GM10248 (cell line): ENCODE measurements around the gene JARID2.

ENCODE experiments used
- CTCF ChIA-PET: fragments of 300-600 bp; sonication (Branson Sonifier 250); formaldehyde crosslinking; extraction: SDS; loops from one replicate; lab custom pipeline; 2021; ENCODE audit warnings: antibody characterized with exemption; lab: Yijun Ruan, JAX
- POLR2A ChIA-PET: fragments of 350-650 bp; sonication (Branson Sonifier 250); formaldehyde crosslinking; extraction: SDS; loops from one replicate; lab custom pipeline; 2020; ENCODE audit warnings: antibody characterized with exemption; lab: Yijun Ruan, JAX
- DNase-seq: peaks from one replicate; pipeline ENCODE4 v3.0.0; 2012; ENCODE audit errors: extremely low spot score
- TF ChIP-seq, protein P1 (sequence below): IDR thresholded peaks from 2 replicates; pipeline ENCODE4 v1.5.1; 2012; ENCODE audit warnings: mild to moderate bottlenecking, low read depth; ENCODE audit errors: extremely low read depth, missing control alignments, control extremely low read depth

JARID2 gene

DNA sequence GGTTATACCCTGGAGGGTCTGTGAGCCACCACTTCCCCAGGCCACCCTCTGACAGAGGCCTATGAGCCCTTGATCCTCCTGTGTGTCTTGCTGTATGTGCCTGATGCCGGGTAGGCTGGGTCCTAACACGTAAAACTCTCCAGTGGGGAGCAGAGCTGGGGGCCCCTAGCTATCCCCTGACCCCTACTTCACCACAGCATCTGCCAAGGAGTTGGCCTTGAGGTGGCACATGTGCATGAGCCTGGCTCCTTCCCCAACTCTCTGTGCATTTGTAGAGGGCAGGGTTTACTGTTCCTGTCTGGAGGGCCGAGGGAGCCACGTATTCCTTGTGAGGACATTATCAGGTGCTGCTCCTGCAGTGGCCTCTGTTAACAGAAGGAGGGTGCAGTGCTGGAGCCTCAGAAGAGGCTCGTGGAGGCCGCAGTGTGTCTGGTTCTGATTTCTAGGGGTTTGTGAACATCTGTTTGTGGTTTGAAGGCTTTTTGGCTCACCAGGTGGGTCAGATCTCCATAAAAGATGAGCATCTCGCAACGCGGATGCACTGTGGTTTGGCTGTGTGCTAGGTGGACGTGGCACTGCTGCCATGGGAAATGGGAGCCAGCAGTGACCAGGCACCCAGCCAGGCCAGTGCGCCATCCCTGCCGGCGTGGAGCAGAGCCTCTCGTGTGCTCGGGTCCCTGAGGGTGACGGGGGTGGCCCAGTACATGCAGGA lies 264.8 kb downstream of the JARID2 start:
- ChIA-PET CTCF (no interaction called here), POLR2A (no interaction called here)
- TF ChIP-seq, protein P1, sequence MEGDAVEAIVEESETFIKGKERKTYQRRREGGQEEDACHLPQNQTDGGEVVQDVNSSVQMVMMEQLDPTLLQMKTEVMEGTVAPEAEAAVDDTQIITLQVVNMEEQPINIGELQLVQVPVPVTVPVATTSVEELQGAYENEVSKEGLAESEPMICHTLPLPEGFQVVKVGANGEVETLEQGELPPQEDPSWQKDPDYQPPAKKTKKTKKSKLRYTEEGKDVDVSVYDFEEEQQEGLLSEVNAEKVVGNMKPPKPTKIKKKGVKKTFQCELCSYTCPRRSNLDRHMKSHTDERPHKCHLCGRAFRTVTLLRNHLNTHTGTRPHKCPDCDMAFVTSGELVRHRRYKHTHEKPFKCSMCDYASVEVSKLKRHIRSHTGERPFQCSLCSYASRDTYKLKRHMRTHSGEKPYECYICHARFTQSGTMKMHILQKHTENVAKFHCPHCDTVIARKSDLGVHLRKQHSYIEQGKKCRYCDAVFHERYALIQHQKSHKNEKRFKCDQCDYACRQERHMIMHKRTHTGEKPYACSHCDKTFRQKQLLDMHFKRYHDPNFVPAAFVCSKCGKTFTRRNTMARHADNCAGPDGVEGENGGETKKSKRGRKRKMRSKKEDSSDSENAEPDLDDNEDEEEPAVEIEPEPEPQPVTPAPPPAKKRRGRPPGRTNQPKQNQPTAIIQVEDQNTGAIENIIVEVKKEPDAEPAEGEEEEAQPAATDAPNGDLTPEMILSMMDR, result no peak
- DNase-seq, result no peak

DNA sequence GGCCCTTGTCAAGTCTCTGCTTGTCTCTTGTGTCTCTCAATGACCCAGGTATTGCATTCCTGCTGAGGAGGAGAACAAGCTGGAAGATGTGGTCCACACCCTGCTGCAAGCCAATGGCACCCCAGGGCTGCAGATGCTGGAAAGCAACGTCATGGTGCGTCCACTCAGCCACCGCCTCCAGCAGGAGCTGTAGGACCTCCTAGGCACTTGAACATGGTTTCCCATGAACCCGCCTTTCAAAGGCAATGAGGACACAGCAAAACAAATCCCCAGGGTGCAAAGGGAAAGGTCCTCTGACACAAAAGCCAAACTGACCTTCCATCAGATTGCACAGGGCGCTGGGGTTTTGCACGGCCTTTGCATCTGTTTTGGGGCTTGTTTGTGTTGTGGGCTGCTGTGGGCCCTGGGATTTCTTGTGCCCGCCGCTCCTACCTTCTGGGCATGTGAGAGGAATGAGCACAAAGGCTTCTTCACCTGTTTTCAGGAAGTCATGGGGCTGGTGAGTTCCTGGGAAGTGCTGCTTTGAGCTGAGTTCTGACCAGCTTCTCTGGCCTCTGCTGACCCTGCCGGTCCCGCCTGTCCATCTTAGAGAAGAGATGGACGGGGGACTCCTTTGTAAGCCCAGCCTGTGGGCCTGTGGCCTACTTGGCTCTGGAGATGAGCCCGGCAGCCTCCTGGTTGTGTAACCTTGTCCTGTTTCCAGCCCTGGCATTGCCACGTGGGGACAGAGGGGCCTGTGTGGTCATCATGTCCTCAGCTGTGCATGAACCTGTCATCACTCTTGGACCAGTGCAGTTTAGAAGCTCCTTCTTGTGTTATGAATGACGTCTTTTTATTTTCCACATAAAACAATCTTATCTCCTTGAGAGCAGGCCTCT lies 265.6 kb downstream of the JARID2 start:
- DNase-seq, result no peak
- TF ChIP-seq, protein P1, result no peak
- POLR2A ChIA-PET, result no interaction called here
- CTCF ChIA-PET, result interaction anchor here (0.9 kb wide), 1 partner anchor 45 kb away, joined by 3 read pairs; no protein-coding TSS in a partner anchor

- CTCF ChIA-PET, result interaction anchor here (0.9 kb wide), 1 partner anchor 44 kb away, joined by 3 read pairs; no protein-coding TSS in a partner anchor
- TF ChIP-seq, protein P1, result no peak
- no peak for DNase-seq
- POLR2A ChIA-PET, result no interaction called here
These were observed 266.3 kb downstream of the JARID2 start for GRCh38 chr6:15512126-15512525.

DNA sequence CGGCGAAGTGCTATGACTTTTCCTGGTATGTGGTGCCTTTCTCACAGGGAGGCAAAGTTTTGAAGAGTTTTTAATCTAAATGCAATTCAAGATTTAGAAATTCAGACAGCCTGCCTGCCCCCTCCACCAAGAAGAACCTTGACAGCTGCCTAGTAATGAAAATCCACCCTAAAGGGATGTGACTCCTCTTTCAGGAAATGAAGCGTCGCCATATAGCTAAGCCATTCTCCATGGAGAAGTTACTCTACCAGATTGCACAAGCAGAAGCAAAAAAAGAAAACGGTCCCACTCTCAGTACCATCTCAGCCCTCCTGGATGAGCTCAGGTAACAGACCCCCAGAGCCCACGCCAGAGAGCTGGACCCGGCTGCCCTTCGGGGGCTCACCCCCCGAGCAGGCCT lies 266.9 kb downstream of the JARID2 start:
- DNase-seq, result no peak
- TF ChIP-seq, protein P1, result no peak
- ChIA-PET POLR2A (no interaction called here), CTCF (interaction anchor here (0.8 kb wide), 1 partner anchor 112 kb away, joined by 3 read pairs; no protein-coding TSS in a partner anchor)

DNA sequence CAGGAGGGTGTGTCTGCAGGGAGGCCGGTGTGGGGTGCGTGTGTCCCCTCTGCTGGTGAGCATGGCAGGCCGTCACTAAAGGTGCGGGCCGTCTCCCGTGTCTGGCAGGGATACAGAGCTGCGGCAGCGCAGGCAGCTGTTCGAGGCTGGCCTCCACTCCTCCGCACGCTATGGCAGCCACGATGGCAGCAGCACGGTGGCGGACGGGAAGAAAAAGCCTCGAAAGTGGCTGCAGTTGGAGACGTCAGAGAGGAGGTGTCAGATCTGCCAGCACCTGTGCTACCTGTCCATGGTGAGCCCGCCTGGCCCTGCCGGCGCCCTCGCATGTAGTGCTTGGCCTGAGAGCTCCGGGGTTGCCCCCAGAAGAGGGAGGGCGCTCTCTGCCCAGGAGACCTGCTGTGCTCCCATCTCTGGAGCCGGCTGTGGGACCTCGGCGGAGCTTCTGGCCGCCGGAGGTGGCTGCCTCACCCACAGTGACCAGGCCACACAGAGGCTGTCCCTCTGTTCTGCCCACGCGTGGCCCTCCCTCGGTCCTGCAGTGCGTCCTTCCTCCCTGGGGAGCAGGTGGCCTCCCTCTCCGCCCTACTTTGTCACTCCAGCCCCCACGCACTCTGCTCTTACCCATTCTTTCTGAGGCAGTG lies 267.4 kb downstream of the JARID2 start:
- ChIA-PET CTCF (interaction anchor here (0.8 kb wide), 1 partner anchor 111 kb away, joined by 3 read pairs; no protein-coding TSS in a partner anchor), POLR2A (no interaction called here)
- TF ChIP-seq, protein P1, result no peak
- DNase-seq, result no peak
